HG02759 (cell line): Measurements from ENCODE around the gene HEMK1.

Experiments
- ATAC-seq: cut with Tn5 transposase; IDR thresholded peaks from one replicate; pipeline ENCODE4 v1.9.1; 2021; ENCODE audit warnings: mild to moderate bottlenecking, moderate library complexity; ENCODE audit not compliant: unreplicated experiment

Gene HEMK1

GRCh38 chr3:50568947-50569749, at the start of gene HEMK1:
TSS of gene HEMK1 (plus strand) at chr3:50569522. CDS start at chr3:50571105, 1,583 bp downstream.
- ATAC-seq, result peak; percentile 64

- no peak for ATAC-seq
Measured at GRCh38 chr3:50520849-50521248, 48.5 kb upstream of the HEMK1 start.

- ATAC-seq, result no peak
Measured at GRCh38 chr3:50521572-50521971, 47.8 kb upstream of the HEMK1 start.

- ATAC-seq, result no peak
Measured at GRCh38 chr3:50523279-50523811, 46.0 kb upstream of the HEMK1 start.

GRCh38 chr3:50524746-50525145, 44.6 kb upstream of the HEMK1 start:
- ATAC-seq, result no peak

- ATAC-seq, result no peak
Measured at GRCh38 chr3:50525191-50525910, 44.0 kb upstream of the HEMK1 start.

GRCh38 chr3:50525987-50526386, 43.3 kb upstream of the HEMK1 start:
- no peak for ATAC-seq

GRCh38 chr3:50530001-50530970, 39.0 kb upstream of the HEMK1 start:
- ATAC-seq, result no peak

- ATAC-seq, result no peak
Measured at GRCh38 chr3:50531201-50531600, 38.1 kb upstream of the HEMK1 start.

- no peak for ATAC-seq
Measured at GRCh38 chr3:50532062-50532705, 37.1 kb upstream of the HEMK1 start.

- no peak for ATAC-seq
Measured at GRCh38 chr3:50533316-50533715, 36.0 kb upstream of the HEMK1 start.

- ATAC-seq, result no peak
Measured at GRCh38 chr3:50533807-50534461, 35.4 kb upstream of the HEMK1 start.

- no peak for ATAC-seq
Measured at GRCh38 chr3:50534681-50535330, 34.5 kb upstream of the HEMK1 start.

- ATAC-seq, result no peak
Measured at GRCh38 chr3:50536471-50537180, 32.7 kb upstream of the HEMK1 start.

- ATAC-seq, result no peak
Measured at GRCh38 chr3:50537421-50538129, 31.7 kb upstream of the HEMK1 start.

- no peak for ATAC-seq
Measured at GRCh38 chr3:50539356-50540286, 29.7 kb upstream of the HEMK1 start.
